IMR-90 (cell line): ENCODE data around the gene SGK1. TPM values are rescaled to one million over a fixed set of nuclear protein-coding genes. Genes with fewer than 3 reads are reported as not detected.

Experiments
- ATAC-seq: fragments of 200-7000 bp; cut with Tn5 transposase; 2 replicates; pipeline ENCODE4 v1.9.1; 2020; ENCODE audit warnings: low read depth, mild to moderate bottlenecking, moderate library complexity
- BruUV-seq: library from RNA; stranded (reverse); fragments of 400-500 nt; replicated peaks from 2 replicates; lab custom pipeline; 2021; lab: Mats Ljungman, UMichigan
- CTCF ChIA-PET: fragments of 300-600 bp; formaldehyde crosslinking; extraction: SDS; loops from one replicate; lab custom pipeline; 2021; ENCODE audit warnings: antibody characterized with exemption; lab: Yijun Ruan, JAX
- POLR2A ChIA-PET: fragments of 300-600 bp; sonication (Branson Sonifier 250); formaldehyde crosslinking; loops from one replicate; lab custom pipeline; 2022; ENCODE audit warnings: antibody characterized with exemption; ENCODE audit not compliant: unreplicated experiment; lab: Charles Lee
- DNase-seq: peaks from one replicate; pipeline ENCODE4 v3.0.0; 2013
- H2AFZ ChIP-seq: replicated peaks from 2 replicates; pipeline ENCODE3; 2013; ENCODE audit warnings: low read length, mild to moderate bottlenecking; ENCODE audit not compliant: poor library complexity
- H2AK5ac ChIP-seq: 2 replicates; pipeline ENCODE4 v1.6.1; 2013; ENCODE audit warnings: low read depth, low read length, inconsistent platforms
- H2AK9ac ChIP-seq: replicated peaks from 2 replicates; pipeline ENCODE3; 2013; ENCODE audit warnings: mild to moderate bottlenecking, low read depth, low read length, moderate library complexity; ENCODE audit not compliant: poor library complexity
- H2BK120ac ChIP-seq: 2 replicates; pipeline ENCODE4 v1.6.1; 2013; ENCODE audit warnings: low read depth, low read length, inconsistent platforms
- H2BK15ac ChIP-seq: 3 replicates; pipeline ENCODE4 v1.6.1; 2013; ENCODE audit warnings: low read depth, low read length, inconsistent platforms
- H2BK20ac ChIP-seq: 2 replicates; pipeline ENCODE4 v1.6.1; 2013; ENCODE audit warnings: low read depth, mild to moderate bottlenecking, inconsistent platforms, low read length, moderate library complexity
- H2BK5ac ChIP-seq: 2 replicates; pipeline ENCODE4 v1.6.1; 2013; ENCODE audit warnings: mild to moderate bottlenecking, low read depth, low read length, inconsistent platforms; ENCODE audit not compliant: poor library complexity, severe bottlenecking
- H3K14ac ChIP-seq: replicated peaks from 2 replicates; pipeline ENCODE4 v1.6.1; 2013; ENCODE audit warnings: low read depth, low read length, inconsistent platforms
- H3K18ac ChIP-seq: 2 replicates; pipeline ENCODE4 v1.6.1; 2013; ENCODE audit warnings: low read depth, low read length, control low read depth
- H3K23ac ChIP-seq: 2 replicates; pipeline ENCODE4 v1.6.1; 2013; ENCODE audit warnings: low read depth, low read length, inconsistent platforms
- H3K27ac ChIP-seq: 2 replicates; pipeline ENCODE4 v1.5.1; 2013; ENCODE audit warnings: mild to moderate bottlenecking, control low read depth, low read length; ENCODE audit not compliant: insufficient read depth
- H3K27me3 ChIP-seq: 2 replicates; pipeline ENCODE4 v1.6.1; 2013; ENCODE audit warnings: low read length; ENCODE audit not compliant: control insufficient read depth, insufficient read depth
- H3K36me3 ChIP-seq: 2 replicates; pipeline ENCODE4 v1.6.1; 2013; ENCODE audit warnings: low read length, mixed read lengths; ENCODE audit not compliant: control insufficient read depth, insufficient read depth
- H3K4ac ChIP-seq: 2 replicates; pipeline ENCODE4 v1.6.1; 2013; ENCODE audit warnings: low read depth, low read length, inconsistent platforms
- H3K4me1 ChIP-seq: 2 replicates; pipeline ENCODE4 v1.6.1; 2013; ENCODE audit warnings: low read length, mixed read lengths; ENCODE audit not compliant: control insufficient read depth, insufficient read depth
- H3K4me2 ChIP-seq: 2 replicates; pipeline ENCODE4 v1.6.1; 2013; ENCODE audit warnings: low read depth, mild to moderate bottlenecking, control low read depth, low read length, moderate library complexity
- H3K4me3 ChIP-seq: 2 replicates; pipeline ENCODE4 v1.5.1; 2013; ENCODE audit warnings: low read depth, mild to moderate bottlenecking, control low read depth, low read length, moderate library complexity; ENCODE audit not compliant: insufficient read depth
- H3K56ac ChIP-seq: 2 replicates; pipeline ENCODE4 v1.6.1; 2013; ENCODE audit warnings: low read length, inconsistent platforms; ENCODE audit not compliant: insufficient read depth; ENCODE audit errors: extremely low read depth
- H3K79me1 ChIP-seq, 2 experiments: 2 replicates each; pipeline ENCODE4 v1.6.1; 2013; ENCODE audit warnings: low read length in 2 of 2, inconsistent platforms in 1 of 2, low read depth in 1 of 2
- H3K9ac ChIP-seq: 2 replicates; pipeline ENCODE4 v1.6.1; 2013; ENCODE audit warnings: low read depth, low read length, control low read depth
- H3K9me1 ChIP-seq: 2 replicates; pipeline ENCODE4 v1.6.1; 2013; ENCODE audit warnings: low read length, inconsistent platforms; ENCODE audit not compliant: insufficient read depth
- H3K9me3 ChIP-seq: 2 replicates; pipeline ENCODE4 v1.6.1; 2013; ENCODE audit warnings: low read length; ENCODE audit not compliant: control insufficient read depth, insufficient read depth
- H4K20me1 ChIP-seq: 2 replicates; pipeline ENCODE4 v1.6.1; 2013; ENCODE audit warnings: low read length, inconsistent platforms; ENCODE audit not compliant: insufficient read depth
- H4K5ac ChIP-seq: 2 replicates; pipeline ENCODE4 v1.6.1; 2013; ENCODE audit warnings: mild to moderate bottlenecking, low read depth, low read length, control low read depth
- H4K8ac ChIP-seq, 2 experiments: 2 replicates each; pipeline ENCODE4 v1.6.1; 2013; ENCODE audit warnings: low read depth in 2 of 2, low read length in 2 of 2, control low read depth in 1 of 2, inconsistent platforms in 1 of 2
- H4K91ac ChIP-seq: 2 replicates; pipeline ENCODE4 v1.6.1; 2013; ENCODE audit warnings: low read depth, low read length, inconsistent platforms; ENCODE audit not compliant: insufficient read depth
- BHLHE40 ChIP-seq: fragments of 150-350 bp; IDR thresholded peaks from 2 replicates; pipeline ENCODE4 v1.6.1; 2016; ENCODE audit warnings: mild to moderate bottlenecking, low read depth, low read length
- NFE2L2 ChIP-seq: fragments of 150-350 bp; IDR thresholded peaks from 2 replicates; pipeline ENCODE4 v1.6.1; 2016; ENCODE audit warnings: low read depth, mild to moderate bottlenecking, low read length
- POLR2A ChIP-seq: IDR thresholded peaks from 2 replicates; pipeline ENCODE4 v1.6.1; 2012; ENCODE audit warnings: mild to moderate bottlenecking, low read depth, low read length
- SMC3 ChIP-seq: fragments of 150-350 bp; IDR thresholded peaks from 2 replicates; pipeline ENCODE4 v1.6.1; 2016; ENCODE audit warnings: low read depth, mild to moderate bottlenecking, antibody characterized with exemption, low read length, moderate library complexity
- WGBS, 2 experiments: methylation state at CpG; one replicate each; pipeline versions ENCODE4 v1.1.5 to v1.1.7; 2013; ENCODE audit warnings: missing lambda C conversion rate in 2 of 2; ENCODE audit not compliant: insufficient read length in 1 of 2; ENCODE audit errors: extremely low coverage in 2 of 2; 5-methylcytosine and 5-hydroxymethylcytosine counted together
- dilution Hi-C: fragments of 300-500 bp; cut with HindIII; formaldehyde crosslinking; loops from one replicate; pipeline ENCODE4 v1.14.3; 2018; ENCODE audit warnings: low sequenced_read_pairs; ENCODE audit not compliant: unreplicated experiment
- in situ Hi-C: fragments of 300-500 bp; cut with MboI; formaldehyde crosslinking; loops from 3 replicates; pipeline ENCODE4 v1.14.3; 2019; ENCODE audit warnings: low sequenced_read_pairs, inconsistent platforms, mixed read lengths
- intact Hi-C: fragments of 100-400 bp; cut with micrococcal nuclease; formaldehyde crosslinking; loops from 2 replicates; pipeline ENCODE4 v1.10.0; 2022
- polyA plus RNA-seq, 3 experiments: library from polyadenylated mRNA; depleted of rRNA; stranded (reverse); fragments of >200 nt; gene quantifications; 2 replicates each; pipeline ENCODE4 v1.2.3, GENCODE V29; 2012; ENCODE audit warnings: low replicate concordance in 1 of 3
- total RNA-seq: library from RNA; depleted of rRNA; stranded (reverse); fragments of >200 nt; gene quantifications from 2 replicates; pipeline ENCODE4 v1.2.3, GENCODE V29; 2012
- TF ChIP-seq, protein P1 (sequence below): fragments of 150-350 bp; IDR thresholded peaks from 2 replicates; pipeline ENCODE4 v1.6.1; 2017; ENCODE audit warnings: mild to moderate bottlenecking, antibody characterized with exemption, low read length, low read depth

SGK1 gene
- total and polyA plus RNA-seq, 2 of the 4 experiments (the other 2 are of a cell fraction): 121 to 255 TPM

- H4K5ac ChIP-seq: no peak overlapping the region
- ChIA-PET POLR2A (no interaction called here), CTCF (interaction anchor here (0.6 kb wide), 1 partner anchor 775 kb away, joined by 3 read pairs; no protein-coding TSS in a partner anchor)
- H3K36me3 ChIP-seq: peaks cover 26% of the 10 kb centered on the region
- H3K4me2 ChIP-seq: no peak overlapping the region
- H2AK9ac ChIP-seq: no peak overlapping the region
- H2BK120ac ChIP-seq: no peak overlapping the region
- no peak overlapping the region for H3K4me3 ChIP-seq
- H3K23ac ChIP-seq: no peak overlapping the region
- H3K14ac ChIP-seq: no peak overlapping the region
- H3K9me3 ChIP-seq: no peaks in the 10 kb centered on the region
- dilution Hi-C loops (loop anchor here (10.0 kb wide), 1 partner anchor 659 kb away; no protein-coding TSS in a partner anchor), in situ Hi-C loops (loop anchor here (5.0 kb wide), 1 partner anchor 657 kb away; no protein-coding TSS in a partner anchor), intact Hi-C loops (no loop called here)
- no peaks in the 10 kb centered on the region; the same call in 1 of the 2 replicates for H3K4me1 ChIP-seq
- no peak for ATAC-seq
- H3K27ac ChIP-seq: no peak overlapping the region
- peaks cover 3% of the 10 kb centered on the region; the same call in 1 of the 2 replicates for H3K9me1 ChIP-seq
- H2AK5ac ChIP-seq: no peak overlapping the region
- no peak overlapping the region for H3K18ac ChIP-seq
- H3K4ac ChIP-seq: no peak overlapping the region
- TF ChIP-seq POLR2A (peak; percentile 9; the same call in 1 of the 2 replicates), NFE2L2 (no peak), SMC3 (no peak), BHLHE40 (no peak)
- TF ChIP-seq, protein P1, sequence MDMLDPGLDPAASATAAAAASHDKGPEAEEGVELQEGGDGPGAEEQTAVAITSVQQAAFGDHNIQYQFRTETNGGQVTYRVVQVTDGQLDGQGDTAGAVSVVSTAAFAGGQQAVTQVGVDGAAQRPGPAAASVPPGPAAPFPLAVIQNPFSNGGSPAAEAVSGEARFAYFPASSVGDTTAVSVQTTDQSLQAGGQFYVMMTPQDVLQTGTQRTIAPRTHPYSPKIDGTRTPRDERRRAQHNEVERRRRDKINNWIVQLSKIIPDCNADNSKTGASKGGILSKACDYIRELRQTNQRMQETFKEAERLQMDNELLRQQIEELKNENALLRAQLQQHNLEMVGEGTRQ: no peak
- no peak overlapping the region for H3K9ac ChIP-seq
- peak; percentile 53 for DNase-seq
- no peak overlapping the region for H2BK20ac ChIP-seq
- H2BK15ac ChIP-seq: no peak overlapping the region
- no peak overlapping the region for H2BK5ac ChIP-seq
- H3K27me3 ChIP-seq: no peaks in the 10 kb centered on the region
- H3K79me1 ChIP-seq: peaks cover 0 to 10% of the 10 kb centered on the region in 2 experiments; a peak in 2 of 4 replicates
- no peak overlapping the region for H3K56ac ChIP-seq
- BruUV-seq: no TSS peak
- H2AFZ ChIP-seq: no peak overlapping the region
- no peak overlapping the region for H4K8ac ChIP-seq
- whole genome bisulfite sequencing, 2 experiments: 50% methylated on average over 1 of the region's 5 CpGs; no CpG with 5 or more reads in 1 of the 2 experiments
- H4K91ac ChIP-seq: no peak overlapping the region
- H4K20me1 ChIP-seq: peaks cover 23% of the 10 kb centered on the region
Observed at GRCh38 chr6:134165561-134166201, 152.2 kb downstream of the SGK1 start.
